Mesendoderm (in vitro differentiated cells): ENCODE results near the gene TEAD3.

Experiments used
- DNase-seq: peaks from one replicate; pipeline ENCODE4 v3.0.0; 2013
- H2AK5ac ChIP-seq: 2 replicates; pipeline ENCODE4 v1.6.1; 2013; ENCODE audit warnings: low read length, inconsistent platforms
- H2BK120ac ChIP-seq: 2 replicates; pipeline ENCODE4 v1.6.1; 2013; ENCODE audit warnings: low read depth, mild to moderate bottlenecking, low read length, moderate library complexity, mixed read lengths
- H2BK15ac ChIP-seq: replicated peaks from 2 replicates; pipeline ENCODE4 v1.6.1; 2013; ENCODE audit warnings: low read depth, mild to moderate bottlenecking, moderate library complexity
- H2BK5ac ChIP-seq: 2 replicates; pipeline ENCODE4 v1.6.1; 2013; ENCODE audit warnings: low read length, inconsistent platforms
- H3K18ac ChIP-seq: 2 replicates; pipeline ENCODE4 v1.6.1; 2013; ENCODE audit warnings: mild to moderate bottlenecking, low read length, mixed read lengths
- H3K23ac ChIP-seq: one replicate; pipeline ENCODE4 v1.6.1; 2013; ENCODE audit warnings: low read length
- H3K27ac ChIP-seq: 2 replicates; pipeline ENCODE4 v1.5.1; 2013; ENCODE audit warnings: low read depth, mild to moderate bottlenecking, inconsistent platforms, low read length, moderate library complexity
- H3K27me3 ChIP-seq: 2 replicates; pipeline ENCODE4 v1.6.1; 2013; ENCODE audit warnings: low read length, control low read depth, mild to moderate bottlenecking, inconsistent platforms; ENCODE audit not compliant: insufficient read depth, poor library complexity
- H3K36me3 ChIP-seq: 2 replicates; pipeline ENCODE4 v1.6.1; 2013; ENCODE audit warnings: low read length, inconsistent platforms; ENCODE audit not compliant: control insufficient read depth, insufficient read depth
- H3K4ac ChIP-seq: one replicate; pipeline ENCODE4 v1.6.1; 2013; ENCODE audit warnings: low read depth, mild to moderate bottlenecking, low read length, moderate library complexity
- H3K4me1 ChIP-seq: 2 replicates; pipeline ENCODE4 v1.6.1; 2013; ENCODE audit warnings: low read depth, low read length, inconsistent platforms; ENCODE audit not compliant: control insufficient read depth
- H3K4me2 ChIP-seq: 2 replicates; pipeline ENCODE4 v1.6.1; 2013; ENCODE audit warnings: low read length
- H3K4me3 ChIP-seq: 2 replicates; pipeline ENCODE4 v1.5.1; 2013; ENCODE audit warnings: mild to moderate bottlenecking, low read length
- H3K56ac ChIP-seq: one replicate; pipeline ENCODE4 v1.6.1; 2013; ENCODE audit warnings: low read length
- H3K79me1 ChIP-seq: 2 replicates; pipeline ENCODE4 v1.6.1; 2013; ENCODE audit warnings: low read length, inconsistent platforms
- H3K79me2 ChIP-seq: 2 replicates; pipeline ENCODE4 v1.6.1; 2013; ENCODE audit warnings: mild to moderate bottlenecking, low read length; ENCODE audit not compliant: control insufficient read depth, insufficient read depth
- H3K9ac ChIP-seq: 2 replicates; pipeline ENCODE4 v1.6.1; 2013; ENCODE audit warnings: low read length, inconsistent platforms
- H4K5ac ChIP-seq: one replicate; pipeline ENCODE4 v1.6.1; 2013; ENCODE audit warnings: low read length
- H4K8ac ChIP-seq: one replicate; pipeline ENCODE4 v1.6.1; 2013; ENCODE audit warnings: low read depth, mild to moderate bottlenecking, control low read depth, low read length, moderate library complexity
- WGBS: extraction: QIAGEN DNeasy Blood & Tissue Kit; methylation state at CpG from one replicate; pipeline ENCODE4 v1.1.7; 2013; ENCODE audit warnings: low lambda C conversion rate, missing lambda C conversion rate; ENCODE audit not compliant: insufficient coverage; ENCODE audit errors: extremely low coverage; 5-methylcytosine and 5-hydroxymethylcytosine counted together

TEAD3 gene

GRCh38 chr6:35470663-35471120, 26.2 kb downstream of the TEAD3 start:
- H3K18ac ChIP-seq: no peak overlapping the region
- H3K9ac ChIP-seq: peak overlapping the region; percentile 59
- H3K79me2 ChIP-seq: peaks cover 29% of the 10 kb centered on the region
- H4K8ac ChIP-seq: no peak overlapping the region
- no peak for DNase-seq
- peaks cover 3% of the 10 kb centered on the region for H3K4me1 ChIP-seq
- H2AK5ac ChIP-seq: no peak overlapping the region
- H3K4ac ChIP-seq: no peak overlapping the region
- no peak overlapping the region for H4K5ac ChIP-seq
- peak overlapping the region; percentile 47 for H3K4me3 ChIP-seq
- no peak overlapping the region for H3K23ac ChIP-seq
- H3K79me1 ChIP-seq: peaks cover 5% of the 10 kb centered on the region
- no CpG with 5 or more reads among the region's 3 CpGs for WGBS
- peaks cover 23% of the 10 kb centered on the region for H3K36me3 ChIP-seq
- H3K4me2 ChIP-seq: peak overlapping the region; percentile 77
- H2BK5ac ChIP-seq: no peak overlapping the region
- no peak overlapping the region for H2BK15ac ChIP-seq
- H3K56ac ChIP-seq: peak overlapping the region; percentile 2
- H2BK120ac ChIP-seq: no peak overlapping the region
- no peak overlapping the region for H3K27ac ChIP-seq
- H3K27me3 ChIP-seq: no peaks in the 10 kb centered on the region

- peaks cover 22% of the 10 kb centered on the region for H3K36me3 ChIP-seq
- H3K79me2 ChIP-seq: peaks cover 29% of the 10 kb centered on the region
- H3K23ac ChIP-seq: no peak overlapping the region
- peak overlapping the region; percentile 50 for H3K4me3 ChIP-seq
- H3K4ac ChIP-seq: no peak overlapping the region
- peak overlapping the region; percentile 89 for H3K27ac ChIP-seq
- peaks cover 5% of the 10 kb centered on the region for H3K79me1 ChIP-seq
- no peak overlapping the region for H3K18ac ChIP-seq
- peak overlapping the region; percentile 95 for H3K56ac ChIP-seq
- no peak overlapping the region for H4K5ac ChIP-seq
- H3K27me3 ChIP-seq: no peaks in the 10 kb centered on the region
- peak overlapping the region; percentile 62 for H3K4me2 ChIP-seq
- peak; percentile 45 for DNase-seq
- peak overlapping the region; percentile 92 for H3K9ac ChIP-seq
- no peak overlapping the region for H2BK5ac ChIP-seq
- H4K8ac ChIP-seq: no peak overlapping the region
- no peak overlapping the region for H2AK5ac ChIP-seq
- H2BK120ac ChIP-seq: no peak overlapping the region
- WGBS: no CpG with 5 or more reads among the region's 18 CpGs
- H3K4me1 ChIP-seq: peaks cover 3% of the 10 kb centered on the region
- H2BK15ac ChIP-seq: no peak overlapping the region
Measured at GRCh38 chr6:35469751-35470662, 26.9 kb downstream of the TEAD3 start.

GRCh38 chr6:35468980-35469750, 27.7 kb downstream of the TEAD3 start:
- peak overlapping the region; percentile 92 for H3K9ac ChIP-seq
- H4K5ac ChIP-seq: no peak overlapping the region
- peak overlapping the region; percentile 95 for H3K56ac ChIP-seq
- no CpG with 5 or more reads among the region's 37 CpGs for WGBS
- H3K4me2 ChIP-seq: peak overlapping the region; percentile 62
- H3K23ac ChIP-seq: peak overlapping the region; percentile 92
- H3K4me1 ChIP-seq: peaks cover 3% of the 10 kb centered on the region
- peak overlapping the region; percentile 8 for H2BK5ac ChIP-seq
- H3K4ac ChIP-seq: peak overlapping the region; percentile 48
- H4K8ac ChIP-seq: no peak overlapping the region
- H2AK5ac ChIP-seq: peak overlapping the region; percentile 12
- H3K27me3 ChIP-seq: no peaks in the 10 kb centered on the region
- H2BK15ac ChIP-seq: no peak overlapping the region
- peak overlapping the region; percentile 50 for H3K4me3 ChIP-seq
- peak overlapping the region; percentile 89 for H3K27ac ChIP-seq
- peaks cover 5% of the 10 kb centered on the region for H3K79me1 ChIP-seq
- peak overlapping the region; percentile 43 for H3K18ac ChIP-seq
- no peak overlapping the region for H2BK120ac ChIP-seq
- DNase-seq: no peak
- H3K36me3 ChIP-seq: peaks cover 21% of the 10 kb centered on the region
- peaks cover 29% of the 10 kb centered on the region for H3K79me2 ChIP-seq

- Histone ChIP-seq H3K18ac (peak within 1 kb of the TSS; percentile 43), H3K4me1 (peaks cover 3% of the 10 kb centered on the region), H2BK5ac (peak within 1 kb of the TSS; percentile 8), H3K4me2 (peak within 1 kb of the TSS; percentile 71), H3K9ac (peak within 1 kb of the TSS; percentile 92), H3K27ac (peak within 1 kb of the TSS; percentile 89), H3K36me3 (peaks cover 21% of the 10 kb centered on the region), H3K23ac (peak within 1 kb of the TSS; percentile 92), H3K4ac (peak within 1 kb of the TSS; percentile 48), H4K5ac (no peak within 1 kb of the TSS), H3K27me3 (no peaks in the 10 kb centered on the region), H3K56ac (peak within 1 kb of the TSS; percentile 95), H3K79me2 (peaks cover 29% of the 10 kb centered on the region), H4K8ac (no peak within 1 kb of the TSS), H3K4me3 (peak within 1 kb of the TSS; percentile 50), H3K79me1 (peaks cover 5% of the 10 kb centered on the region), H2AK5ac (peak within 1 kb of the TSS; percentile 12), H2BK120ac (no peak within 1 kb of the TSS), H2BK15ac (no peak within 1 kb of the TSS)
- peak; percentile 98 for DNase-seq
- WGBS: no CpG with 5 or more reads among the region's 86 CpGs
Measured at GRCh38 chr6:35468181-35468979, 28.5 kb downstream of the TEAD3 start, which contains the start of gene RPL10A. RPL10A (plus strand) TSS chr6:35468401; CDS start chr6:35468435, 34 bp downstream.

GRCh38 chr6:35465646-35466045, 31.2 kb downstream of the TEAD3 start:
- no CpG with 5 or more reads among the region's 1 CpG for WGBS
- peaks cover 24% of the 10 kb centered on the region for H3K79me2 ChIP-seq
- H2BK15ac ChIP-seq: no peak overlapping the region
- peaks cover 2% of the 10 kb centered on the region for H3K4me1 ChIP-seq
- H3K18ac ChIP-seq: no peak overlapping the region
- no peak overlapping the region for H3K4me3 ChIP-seq
- no peak overlapping the region for H4K5ac ChIP-seq
- no peak overlapping the region for H3K56ac ChIP-seq
- H3K27me3 ChIP-seq: no peaks in the 10 kb centered on the region
- peaks cover 13% of the 10 kb centered on the region for H3K36me3 ChIP-seq
- no peak for DNase-seq
- no peak overlapping the region for H3K9ac ChIP-seq
- H2BK5ac ChIP-seq: no peak overlapping the region
- H2BK120ac ChIP-seq: no peak overlapping the region
- no peak overlapping the region for H3K27ac ChIP-seq
- peaks cover 2% of the 10 kb centered on the region for H3K79me1 ChIP-seq
- no peak overlapping the region for H3K4ac ChIP-seq
- H4K8ac ChIP-seq: no peak overlapping the region
- no peak overlapping the region for H3K4me2 ChIP-seq
- H2AK5ac ChIP-seq: no peak overlapping the region
- H3K23ac ChIP-seq: no peak overlapping the region
